SU-DHL-6 (cell line): ENCODE results near the gene LAMA3.

Experiments
- EZH2phosphoT487 ChIP-seq: fragments of 200-600 bp; sonication (generic), shearing (Covaris generic); conservative IDR thresholded peaks from 2 replicates; pipeline ENCODE4 v1.6.1; 2018; ENCODE audit warnings: mild to moderate bottlenecking, antibody characterized with exemption, low read length, moderate library complexity, mixed read lengths
- TF ChIP-seq, protein P1 (sequence below): fragments of 200-600 bp; sonication (generic); IDR thresholded peaks from one replicate; pipeline ENCODE4 v1.5.1; 2017; ENCODE audit warnings: antibody characterized with exemption, mild to moderate bottlenecking, low read length, moderate library complexity; ENCODE audit not compliant: insufficient read depth, poor library complexity, severe bottlenecking

DNA sequence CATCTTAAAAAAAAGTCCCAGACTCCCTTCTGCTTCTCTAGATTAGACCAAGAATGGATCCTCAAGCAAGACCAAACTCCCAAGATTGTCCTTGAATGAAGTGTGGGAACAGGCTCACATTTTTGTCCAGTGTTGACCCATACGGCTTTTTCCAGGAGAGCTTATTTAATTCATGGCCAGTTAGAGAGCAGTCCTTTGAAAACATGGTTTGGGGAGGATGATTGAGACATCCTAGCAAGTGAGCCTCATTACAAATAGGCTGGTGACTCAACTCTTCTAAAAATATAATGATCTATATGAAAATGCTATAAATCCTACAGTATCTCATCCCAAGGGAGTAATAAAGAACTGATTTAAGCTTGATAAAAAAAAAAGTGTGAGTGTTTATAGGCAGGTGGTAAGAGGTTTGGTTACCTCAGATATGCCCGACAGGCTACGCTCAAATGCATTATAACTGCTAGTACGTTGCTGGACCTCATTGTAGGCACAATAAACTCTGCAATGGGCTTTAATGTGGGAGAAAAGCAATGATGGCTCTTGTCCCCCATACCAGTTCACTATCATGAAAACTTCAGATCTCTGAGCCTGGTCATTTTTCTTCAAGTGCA lies 43.6 kb upstream of the LAMA3 start:
- TF ChIP-seq EZH2phosphoT487: no peak
- TF ChIP-seq, protein P1, sequence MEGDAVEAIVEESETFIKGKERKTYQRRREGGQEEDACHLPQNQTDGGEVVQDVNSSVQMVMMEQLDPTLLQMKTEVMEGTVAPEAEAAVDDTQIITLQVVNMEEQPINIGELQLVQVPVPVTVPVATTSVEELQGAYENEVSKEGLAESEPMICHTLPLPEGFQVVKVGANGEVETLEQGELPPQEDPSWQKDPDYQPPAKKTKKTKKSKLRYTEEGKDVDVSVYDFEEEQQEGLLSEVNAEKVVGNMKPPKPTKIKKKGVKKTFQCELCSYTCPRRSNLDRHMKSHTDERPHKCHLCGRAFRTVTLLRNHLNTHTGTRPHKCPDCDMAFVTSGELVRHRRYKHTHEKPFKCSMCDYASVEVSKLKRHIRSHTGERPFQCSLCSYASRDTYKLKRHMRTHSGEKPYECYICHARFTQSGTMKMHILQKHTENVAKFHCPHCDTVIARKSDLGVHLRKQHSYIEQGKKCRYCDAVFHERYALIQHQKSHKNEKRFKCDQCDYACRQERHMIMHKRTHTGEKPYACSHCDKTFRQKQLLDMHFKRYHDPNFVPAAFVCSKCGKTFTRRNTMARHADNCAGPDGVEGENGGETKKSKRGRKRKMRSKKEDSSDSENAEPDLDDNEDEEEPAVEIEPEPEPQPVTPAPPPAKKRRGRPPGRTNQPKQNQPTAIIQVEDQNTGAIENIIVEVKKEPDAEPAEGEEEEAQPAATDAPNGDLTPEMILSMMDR: no peak
